GM21825 (cell line): ENCODE results near the gene ZSCAN5A.
"Not testable (repeated sequence)": the region's sequence is repeated elsewhere in the genome, so short reads cannot be mapped to it uniquely, and the experiment has no call there.

ENCODE experiments used
- ATAC-seq: cut with Tn5 transposase; IDR thresholded peaks from one replicate; pipeline ENCODE4 v1.9.1; 2021; ENCODE audit warnings: mild to moderate bottlenecking, moderate library complexity; ENCODE audit not compliant: unreplicated experiment

ZSCAN5A gene

GRCh38 chr19:56314381-56315076 is at the start of gene ZSCAN5A:
Gene ZSCAN5A (minus strand): TSS chr19:56314839. CDS start chr19:56225046, 89,793 bp downstream.
- peak; percentile 73 for ATAC-seq

GRCh38 chr19:56360841-56361240 is 46.2 kb upstream of the ZSCAN5A start:
- ATAC-seq = no peak

GRCh38 chr19:56356944-56357343 is 42.3 kb upstream of the ZSCAN5A start:
- ATAC-seq = no peak

- no peak for ATAC-seq
Observed at GRCh38 chr19:56355517-56355916, 40.9 kb upstream of the ZSCAN5A start.

- no peak for ATAC-seq
Observed at GRCh38 chr19:56351208-56351607, 36.6 kb upstream of the ZSCAN5A start.

GRCh38 chr19:56350416-56351045 is 35.9 kb upstream of the ZSCAN5A start:
- ATAC-seq = no peak

GRCh38 chr19:56348289-56348877 is 33.7 kb upstream of the ZSCAN5A start:
- no peak for ATAC-seq

- ATAC-seq = no peak
Observed at GRCh38 chr19:56347163-56347778, 32.6 kb upstream of the ZSCAN5A start.

- ATAC-seq = no peak
Observed at GRCh38 chr19:56341948-56342347, 27.3 kb upstream of the ZSCAN5A start.

- ATAC-seq = not testable (repeated sequence)
Observed at GRCh38 chr19:56339031-56339430, 24.4 kb upstream of the ZSCAN5A start.

- ATAC-seq = not testable (repeated sequence)
Observed at GRCh38 chr19:56337077-56337476, 22.4 kb upstream of the ZSCAN5A start.

GRCh38 chr19:56335371-56335770 is 20.7 kb upstream of the ZSCAN5A start:
- ATAC-seq = not testable (repeated sequence)

- no peak for ATAC-seq
Observed at GRCh38 chr19:56333506-56333905, 18.9 kb upstream of the ZSCAN5A start.

- no peak for ATAC-seq
Observed at GRCh38 chr19:56332695-56333094, 18.1 kb upstream of the ZSCAN5A start.

GRCh38 chr19:56324436-56324835 is 9.8 kb upstream of the ZSCAN5A start:
- no peak for ATAC-seq

- ATAC-seq = no peak
Observed at GRCh38 chr19:56321989-56322440, 7.4 kb upstream of the ZSCAN5A start.

- no peak for ATAC-seq
Observed at GRCh38 chr19:56321254-56321988, 6.8 kb upstream of the ZSCAN5A start.

- no peak for ATAC-seq
Observed at GRCh38 chr19:56319991-56320390, 5.4 kb upstream of the ZSCAN5A start.

GRCh38 chr19:56317749-56318148 is 3.1 kb upstream of the ZSCAN5A start:
- ATAC-seq = no peak

GRCh38 chr19:56316728-56317127 is 2.1 kb upstream of the ZSCAN5A start:
- no peak for ATAC-seq
